GM18909 (cell line): Measurements from ENCODE around the gene C6orf52.
"Not testable (repeated sequence)": the region's sequence is repeated elsewhere in the genome, so short reads cannot be mapped to it uniquely, and the experiment has no call there.

Experiments used
- ATAC-seq: cut with Tn5 transposase; IDR thresholded peaks from one replicate; pipeline ENCODE4 v1.9.1; 2021; ENCODE audit warnings: mild to moderate bottlenecking; ENCODE audit not compliant: unreplicated experiment, poor library complexity

The C6orf52 gene

DNA sequence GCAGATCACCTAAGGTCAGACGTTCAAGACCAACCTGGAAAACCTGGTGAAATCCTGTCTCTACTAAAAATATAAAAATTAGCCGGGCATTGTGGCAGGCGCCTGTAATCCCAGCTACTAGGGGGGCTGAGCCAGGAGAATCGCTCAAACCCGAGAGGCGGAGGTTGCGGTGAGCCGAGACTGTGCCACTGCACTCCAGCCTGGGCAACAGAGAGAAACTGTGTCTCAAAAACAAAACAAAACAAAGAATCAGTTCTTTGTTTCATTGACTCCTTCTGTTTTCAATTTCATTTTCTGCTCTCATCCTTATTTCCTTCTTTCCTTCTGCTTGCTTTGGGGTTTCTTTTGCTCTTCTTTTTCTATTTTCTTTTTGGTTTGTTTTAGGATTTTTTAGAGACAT, 19.5 kb upstream of the C6orf52 start:
- no peak for ATAC-seq

DNA sequence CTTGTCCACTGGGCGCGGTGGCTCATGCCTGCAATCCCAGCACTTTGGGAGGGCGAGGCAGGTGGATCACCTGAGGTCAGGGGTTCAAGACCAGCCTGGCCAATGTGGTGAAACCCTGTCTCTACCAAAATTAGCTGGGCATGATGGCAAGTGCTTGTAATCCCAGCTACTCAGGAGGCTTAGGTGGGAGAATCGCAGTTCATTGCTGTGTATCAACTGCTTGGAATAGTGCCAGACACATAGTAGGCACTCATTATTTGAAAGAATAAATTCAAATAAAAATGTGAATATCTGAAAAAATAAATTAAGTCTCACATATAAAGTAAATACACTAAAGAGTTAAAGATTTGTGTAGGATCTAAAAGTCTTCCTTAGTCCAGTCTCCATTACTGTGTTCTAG, 2.2 kb upstream of the C6orf52 start:
- no peak for ATAC-seq

DNA sequence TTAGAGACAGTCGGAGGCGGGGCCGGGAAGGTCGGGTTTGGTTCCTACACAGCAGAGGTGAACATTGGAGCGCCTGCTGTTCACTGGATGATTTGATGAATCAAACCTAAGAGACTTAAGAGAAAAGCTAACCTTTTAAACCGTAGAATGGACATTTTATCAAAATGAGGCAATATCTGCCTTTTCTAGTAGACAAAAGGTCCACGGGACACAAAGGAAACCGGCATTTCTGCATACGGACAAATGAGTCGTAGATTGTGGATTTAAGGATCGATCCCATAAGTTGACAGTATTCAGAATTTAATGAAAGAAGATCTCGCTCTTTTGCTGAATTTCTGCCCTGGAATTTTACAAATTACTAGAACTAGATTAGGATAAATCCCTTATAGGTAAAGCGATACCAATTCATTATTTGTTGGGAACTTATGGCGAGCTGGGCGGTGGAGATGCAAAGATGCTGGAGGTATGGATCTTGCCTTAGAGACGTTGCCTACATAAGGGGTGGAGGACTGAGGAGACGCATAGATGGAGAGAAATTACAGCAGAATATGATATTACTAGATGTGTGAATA, 756 bp upstream of the C6orf52 start:
- no peak for ATAC-seq

DNA sequence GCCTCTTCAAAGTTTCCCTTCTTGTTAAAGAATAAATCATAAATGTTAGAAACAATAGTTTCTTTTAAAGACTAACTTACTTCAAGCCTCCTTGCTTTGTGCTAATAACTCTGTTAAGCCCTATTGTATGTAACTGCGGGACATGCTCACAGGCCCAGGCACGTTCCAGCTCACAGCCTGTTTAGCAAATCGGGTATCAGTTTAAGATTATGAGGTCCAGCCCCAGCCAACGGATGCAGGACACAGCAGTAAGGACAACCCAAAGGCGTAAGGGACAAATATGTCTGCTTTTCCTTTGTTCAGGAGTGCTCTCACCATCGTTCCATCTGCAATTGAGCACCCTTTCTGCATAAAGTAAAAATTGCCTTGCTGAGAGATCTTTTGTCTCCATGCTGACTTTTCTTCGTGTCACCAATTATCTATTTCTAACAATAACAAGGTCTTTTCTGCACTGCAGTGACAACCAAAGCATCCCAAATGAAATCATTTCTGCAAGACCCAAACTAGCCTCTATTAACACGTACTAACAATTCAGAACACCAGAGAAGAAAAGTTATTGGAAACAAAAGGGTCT, 1.4 kb downstream of the C6orf52 start:
- ATAC-seq, result no peak

DNA sequence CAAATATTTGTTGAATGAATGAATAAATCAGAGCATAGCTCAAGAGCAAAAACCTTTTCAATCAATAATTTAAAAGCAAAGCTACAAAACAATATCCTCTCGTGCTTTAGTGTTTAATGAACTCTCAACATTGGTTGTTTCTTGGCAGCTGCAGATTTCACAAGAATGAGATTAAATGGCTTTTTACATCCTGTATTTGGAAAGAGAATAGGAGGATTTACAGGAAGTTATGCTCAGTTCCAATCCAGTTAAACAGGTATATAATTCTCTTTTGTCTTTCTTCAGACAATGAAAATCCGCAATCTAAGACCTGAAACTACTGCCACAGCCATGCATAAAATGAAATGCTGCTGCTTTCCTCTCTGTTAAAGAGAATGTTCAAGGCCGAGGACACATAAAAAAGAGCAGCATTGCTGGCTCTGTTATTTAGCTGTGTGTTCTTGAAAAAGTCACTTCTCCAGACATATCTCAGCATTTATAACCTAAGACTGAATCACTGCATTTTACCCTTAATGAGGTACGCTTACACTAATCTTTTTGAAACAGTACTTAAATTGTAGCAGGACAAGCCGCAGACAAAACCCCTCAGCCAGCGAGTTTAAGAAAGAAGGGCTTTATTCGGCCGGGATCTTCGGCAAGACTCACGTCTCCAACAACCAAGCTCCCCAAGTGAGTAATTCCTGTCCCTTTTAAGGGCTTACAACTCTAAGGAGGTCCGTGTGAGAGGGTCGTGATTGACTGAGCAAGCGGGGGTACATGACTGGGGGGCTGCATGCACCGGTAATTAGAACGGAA, 3.6 kb downstream of the C6orf52 start:
- ATAC-seq, result no peak

DNA sequence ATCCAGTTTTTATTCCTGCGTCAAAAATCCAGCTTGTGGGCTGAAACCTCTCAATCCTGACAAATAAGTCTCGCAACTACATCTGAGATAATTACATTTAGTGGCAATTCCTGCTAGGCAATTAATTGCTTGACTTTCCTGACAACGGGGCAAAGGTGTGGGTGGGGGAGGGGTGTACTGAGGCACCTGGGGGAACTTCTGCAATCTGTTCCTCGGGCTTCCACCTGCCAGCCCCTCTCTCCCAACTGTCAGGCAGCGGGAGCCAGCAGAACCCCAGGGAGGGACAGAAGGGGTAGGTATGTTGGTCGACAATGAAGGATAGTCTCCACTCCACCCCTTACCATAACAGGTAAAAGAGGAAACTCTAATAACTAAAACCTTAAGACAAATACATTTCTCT, 6.8 kb downstream of the C6orf52 start:
- ATAC-seq, result no peak

DNA sequence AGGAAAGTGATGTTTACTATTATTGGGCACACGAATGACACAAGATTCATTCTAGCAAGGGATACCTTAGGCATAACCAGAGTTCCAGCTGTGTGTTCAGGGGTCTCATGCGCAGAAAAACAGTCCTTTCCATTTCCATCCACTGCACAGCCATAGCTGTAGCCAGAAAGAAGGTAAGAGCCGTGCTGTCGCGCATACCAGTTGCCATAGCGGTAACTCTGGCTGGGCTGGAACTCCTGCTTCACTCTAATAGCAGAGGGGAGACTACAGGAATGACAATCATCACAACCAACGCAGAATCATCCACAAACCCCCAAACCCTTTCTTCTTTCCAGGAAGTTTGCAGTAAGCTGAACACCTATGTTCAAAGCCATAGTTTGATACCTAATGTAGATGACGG, 7.5 kb downstream of the C6orf52 start:
- no peak for ATAC-seq

DNA sequence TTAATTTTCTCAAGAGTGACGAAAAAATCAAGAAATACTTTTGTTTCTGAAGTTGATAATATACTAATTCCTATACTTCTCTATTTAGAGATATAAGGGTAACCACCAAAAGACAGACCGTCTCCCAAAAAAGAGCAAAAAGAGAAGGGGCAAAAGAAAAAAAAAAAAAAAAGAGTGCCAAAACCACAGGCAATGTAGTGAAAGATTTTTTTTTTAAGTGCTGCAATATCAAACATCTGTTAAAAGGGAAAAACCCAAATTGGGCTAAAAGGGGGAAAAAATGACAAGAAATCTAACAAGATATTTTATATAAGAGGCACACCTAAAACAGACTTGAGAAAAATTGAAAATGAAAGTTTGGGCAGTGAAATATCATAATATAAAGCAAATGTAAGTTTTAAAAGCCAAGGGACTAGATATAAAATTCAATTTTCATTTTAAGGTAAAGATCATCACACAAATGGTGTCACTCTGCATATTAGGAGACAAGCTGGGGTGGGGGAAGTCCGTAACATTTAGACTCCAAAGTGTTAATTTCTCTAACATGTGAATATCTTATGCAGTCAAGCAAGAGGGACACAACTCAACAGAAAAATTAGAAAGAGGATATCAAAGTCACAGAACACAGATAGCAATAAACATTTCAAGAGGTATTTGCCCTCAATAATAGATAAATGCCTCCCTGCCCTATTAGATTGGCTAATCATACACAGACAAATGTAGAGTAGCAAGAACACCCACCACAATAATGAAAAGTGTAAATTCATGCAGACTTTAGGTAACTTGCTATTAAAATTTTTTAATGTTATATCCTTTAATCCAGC, 9.1 kb downstream of the C6orf52 start:
- ATAC-seq, result no peak

DNA sequence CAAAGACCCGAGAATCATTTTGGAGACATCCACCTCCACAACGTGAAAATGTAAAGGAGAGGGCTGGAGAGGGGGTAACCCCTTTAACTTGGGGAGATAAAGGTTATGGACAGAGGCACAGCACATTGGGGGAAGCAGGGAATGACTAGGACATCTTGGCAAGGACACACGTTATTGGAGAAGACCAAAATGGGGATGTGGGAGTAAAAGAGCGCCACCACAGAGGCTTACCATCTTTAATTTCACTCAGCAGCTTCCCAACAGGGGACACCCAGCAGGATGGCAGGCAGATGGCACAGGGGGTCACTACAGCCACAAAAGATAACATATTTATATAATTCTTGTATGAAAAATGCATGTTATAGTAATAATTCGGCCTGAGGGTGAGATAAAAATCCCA, 9.8 kb downstream of the C6orf52 start:
- ATAC-seq, result no peak

DNA sequence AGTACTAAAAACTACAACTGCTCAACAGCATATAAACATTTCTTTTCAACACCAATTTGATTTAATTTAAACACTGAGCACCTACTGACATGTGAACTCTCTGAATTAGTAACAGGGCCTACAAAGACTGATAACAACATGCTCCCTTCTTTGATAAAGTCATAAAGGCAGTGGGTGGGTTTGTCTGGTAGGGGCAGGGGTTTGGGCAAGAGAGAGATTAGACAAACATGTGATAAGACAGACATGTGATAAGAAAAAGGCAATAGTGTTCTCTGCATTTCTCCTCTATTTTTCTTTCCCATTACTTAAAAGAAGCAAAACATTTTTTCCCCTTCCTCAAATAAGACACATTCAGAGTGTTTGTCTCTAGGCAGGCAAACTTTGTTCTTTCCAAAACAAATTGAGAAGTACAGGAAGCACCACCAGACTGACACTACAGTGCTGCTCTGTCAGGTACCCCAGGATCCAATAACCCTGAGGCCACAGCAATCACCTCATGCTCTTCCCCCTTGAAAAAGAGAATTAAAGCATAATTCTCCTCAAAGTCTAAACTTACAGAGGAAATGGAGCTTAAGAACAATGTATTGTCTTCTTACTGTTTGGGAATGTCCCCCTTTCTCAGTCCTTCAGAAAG, 11.9 kb downstream of the C6orf52 start:
- ATAC-seq, result no peak

DNA sequence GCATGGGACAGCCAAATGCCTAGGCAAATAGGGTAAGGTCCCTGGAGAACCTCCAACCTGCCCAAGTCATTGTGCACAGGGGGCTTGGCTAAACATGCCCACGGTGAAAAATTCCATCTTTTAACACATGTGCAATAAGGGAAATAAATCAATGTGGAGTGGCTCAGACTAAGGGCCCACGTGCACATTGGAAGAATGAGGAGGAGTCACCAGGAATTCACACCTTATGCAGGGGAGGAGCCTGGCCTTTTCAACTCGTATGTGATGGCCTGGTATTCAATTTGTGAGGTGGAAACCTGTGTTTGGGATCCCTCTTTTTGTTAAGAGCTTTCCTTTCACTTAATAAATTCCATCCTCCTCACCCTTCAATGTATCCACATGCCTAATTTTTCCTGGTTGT, 12.6 kb downstream of the C6orf52 start:
- no peak for ATAC-seq

DNA sequence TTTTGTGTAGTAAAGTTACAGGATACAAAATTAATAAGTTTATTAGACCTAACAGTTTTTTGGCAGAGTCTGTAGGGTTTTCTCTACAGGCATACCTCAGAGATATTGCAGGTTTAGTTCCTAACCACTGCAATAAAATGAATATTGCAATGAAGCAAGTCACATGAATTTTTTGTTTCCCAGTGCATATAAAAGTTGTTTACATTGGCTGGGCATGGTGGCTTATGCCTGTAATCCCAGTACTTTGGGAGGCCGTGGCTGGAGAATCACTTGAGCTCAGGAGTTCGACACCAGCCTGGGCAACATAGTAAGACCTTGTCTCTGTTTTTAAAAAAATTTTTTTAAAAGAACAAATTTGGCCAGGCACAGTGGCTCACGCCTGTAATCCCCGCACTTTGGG, 16.0 kb downstream of the C6orf52 start:
- ATAC-seq, result no peak

DNA sequence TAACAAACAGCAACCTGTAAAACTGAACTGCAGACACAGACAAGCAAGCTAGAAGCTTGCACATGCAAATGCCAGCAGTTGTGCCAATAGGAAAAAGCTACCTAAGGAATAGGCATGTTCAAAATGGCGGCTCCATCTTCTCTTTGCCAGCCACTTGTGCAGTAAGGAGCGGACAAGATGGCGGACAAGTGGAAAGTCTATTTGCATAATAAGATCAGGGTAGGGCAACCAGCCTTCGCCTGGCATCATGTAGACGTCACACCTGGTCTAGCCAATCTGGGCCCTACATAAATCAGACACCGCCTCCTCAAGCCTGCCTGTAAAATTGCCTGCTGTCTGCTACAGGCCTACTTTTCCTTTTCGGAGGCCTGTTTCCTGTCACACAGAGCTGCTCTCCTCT, 18.0 kb downstream of the C6orf52 start:
- ATAC-seq, result no peak

DNA sequence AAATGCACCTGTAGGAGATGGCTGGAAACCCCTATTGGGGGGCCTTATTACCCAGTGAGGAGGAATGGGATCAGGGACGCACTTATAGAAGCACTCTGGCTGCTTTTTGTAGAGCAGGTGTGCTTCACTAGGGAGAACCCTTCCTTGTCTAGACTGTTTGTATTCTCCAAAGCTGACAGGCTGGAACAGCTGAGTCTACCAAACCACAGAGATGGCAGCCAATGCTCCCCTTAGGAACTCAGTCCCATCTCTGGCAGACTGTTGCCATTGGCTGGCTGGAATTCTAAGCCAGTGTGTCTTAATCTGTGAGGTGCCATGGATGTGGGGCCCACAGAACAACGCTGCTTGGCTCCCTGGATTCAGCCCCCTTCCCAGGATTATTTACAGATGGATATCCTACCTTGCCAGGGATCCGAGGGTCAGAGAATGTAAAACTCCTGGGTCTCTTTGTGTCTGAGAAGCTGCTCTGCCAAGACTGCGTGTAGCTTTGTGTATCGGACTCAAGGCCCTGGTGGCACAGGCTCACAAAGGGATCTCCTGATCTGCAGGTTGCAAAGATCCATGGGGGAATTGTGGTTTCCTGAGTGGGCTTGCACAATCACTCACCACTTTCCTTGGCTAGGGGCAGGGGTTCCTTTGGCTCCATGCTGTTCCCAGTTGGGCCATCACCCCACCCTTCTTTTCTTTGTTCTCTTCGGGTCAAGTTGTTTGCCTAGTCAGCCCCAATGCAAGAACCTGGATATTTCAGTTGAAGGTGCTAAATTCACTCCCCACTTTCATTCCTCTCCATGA, 26.1 kb downstream of the C6orf52 start:
- ATAC-seq, result no peak

DNA sequence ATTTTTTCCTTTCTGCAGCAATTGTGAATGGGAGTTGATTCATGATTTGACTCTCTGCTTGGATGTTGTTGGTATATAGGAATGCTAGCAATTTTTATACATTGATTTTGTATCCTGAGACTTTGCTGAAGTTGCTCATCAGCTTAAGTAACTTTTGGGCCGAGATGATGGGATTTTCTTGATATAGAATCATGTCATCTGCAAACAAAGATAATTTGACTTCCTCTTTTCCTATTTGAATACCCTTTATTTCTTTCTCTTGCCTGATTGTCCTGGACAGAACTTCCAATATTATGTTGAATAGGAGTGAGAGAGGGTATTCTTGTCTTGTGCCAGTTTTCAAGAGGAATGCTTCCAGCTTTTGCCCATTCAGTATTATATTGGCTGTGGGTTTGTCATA, 28.8 kb downstream of the C6orf52 start:
- ATAC-seq, result not testable (repeated sequence)

DNA sequence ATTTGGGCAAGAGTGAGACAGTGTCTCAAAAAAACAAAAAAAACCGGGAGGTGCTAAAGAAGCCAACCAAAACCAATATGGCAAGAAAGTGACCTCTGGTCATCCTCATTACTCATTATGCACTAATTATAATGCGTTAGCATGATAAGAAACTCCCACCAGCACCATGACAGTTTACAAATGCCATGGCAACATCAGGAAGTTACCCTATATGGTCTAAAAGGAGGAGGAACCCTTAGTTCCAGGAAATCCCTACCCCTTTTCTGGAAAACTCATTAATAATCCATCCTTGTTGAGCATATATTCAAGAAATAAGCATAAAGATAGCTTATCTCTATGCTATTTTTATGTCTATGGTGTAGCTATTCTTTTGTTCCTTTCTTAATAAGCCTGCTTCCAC, 31.7 kb downstream of the C6orf52 start:
- no peak for ATAC-seq

DNA sequence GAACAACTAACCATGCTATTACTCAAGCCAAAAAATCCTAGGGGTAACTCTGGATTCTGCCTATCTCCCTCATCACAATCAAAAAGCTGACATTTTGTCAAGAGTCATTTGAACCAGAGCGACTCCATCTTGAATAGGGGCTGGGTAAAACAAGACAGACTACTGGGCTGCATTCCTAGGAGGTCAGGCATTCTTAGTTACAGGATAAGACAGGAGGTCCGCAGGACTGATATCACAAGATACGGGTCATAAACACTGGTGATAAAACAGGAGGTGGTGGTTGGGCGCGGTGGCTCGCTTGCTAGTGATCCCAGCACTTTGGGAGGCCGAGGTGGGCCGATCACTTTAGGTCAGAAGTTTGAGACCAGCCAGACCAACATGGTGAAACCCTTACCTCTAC, 32.2 kb downstream of the C6orf52 start:
- ATAC-seq, result no peak

DNA sequence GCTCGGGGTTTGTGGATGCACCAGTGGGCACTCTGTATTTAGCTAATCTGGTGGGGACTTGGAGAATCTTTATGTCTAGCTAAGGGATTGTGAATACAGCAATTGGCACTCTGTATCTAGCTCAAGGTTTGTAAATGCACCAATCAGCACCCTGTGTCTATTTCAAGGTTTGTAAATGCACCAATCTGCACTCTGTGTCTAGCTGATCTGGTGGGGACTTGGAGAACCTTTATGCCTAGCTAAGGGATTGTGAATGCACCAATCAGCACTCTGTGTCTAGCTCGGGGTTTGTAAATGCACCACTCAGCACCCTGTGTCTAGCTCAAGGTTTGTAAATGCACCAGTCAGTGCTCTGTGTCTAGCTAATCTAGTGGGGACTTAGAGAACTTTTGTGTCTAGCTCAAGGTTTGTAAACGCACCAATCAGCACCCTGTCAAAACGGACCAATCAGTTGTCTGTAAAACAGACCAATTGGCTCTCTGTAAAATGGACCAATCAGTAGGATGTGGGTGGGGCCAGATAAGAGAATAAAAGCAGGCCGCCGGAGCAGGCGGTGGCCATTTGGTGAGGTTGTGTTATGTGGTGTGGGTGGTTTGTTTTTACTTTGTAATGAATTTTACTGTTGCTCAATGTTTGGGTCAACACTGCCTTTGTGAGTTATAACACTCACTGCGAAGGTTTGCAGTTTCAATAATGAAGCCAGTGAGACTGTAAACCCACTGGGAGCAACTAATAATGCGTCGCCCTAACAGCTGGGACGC, 33.8 kb downstream of the C6orf52 start:
- not testable (repeated sequence) for ATAC-seq

DNA sequence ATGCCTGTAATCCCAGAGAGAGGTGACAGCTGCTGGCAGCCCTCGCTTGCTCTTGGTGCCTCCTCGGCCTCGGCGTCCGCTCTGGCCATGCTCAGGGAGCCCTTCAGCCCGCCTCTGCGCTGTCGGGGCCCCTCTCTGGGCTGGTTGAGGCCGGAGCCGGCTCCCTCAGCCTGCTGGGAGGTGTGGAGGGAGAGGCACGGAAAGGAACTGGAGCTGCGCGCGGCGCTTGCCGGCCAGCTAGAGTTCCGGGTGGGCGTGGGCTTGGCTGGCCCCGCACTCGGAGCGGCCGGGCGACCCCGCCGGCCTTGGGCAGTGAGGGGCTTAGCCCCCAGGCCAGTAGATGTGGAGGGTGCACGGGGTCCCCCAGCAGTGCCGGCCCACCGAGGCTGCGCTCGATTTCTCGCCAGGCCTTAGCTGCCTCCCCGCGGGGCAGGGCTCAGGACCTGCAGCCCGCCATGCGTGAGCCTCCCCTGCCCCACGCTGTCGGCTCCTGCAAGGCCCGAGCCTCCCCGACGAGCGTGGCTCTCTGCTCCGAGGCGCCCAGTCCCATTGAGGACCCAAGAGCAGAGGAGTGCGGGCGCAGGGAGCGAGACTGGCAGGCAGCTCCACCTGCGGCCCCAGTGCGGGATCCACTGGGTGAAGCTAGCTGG, 34.6 kb downstream of the C6orf52 start:
- peak; percentile 56 for ATAC-seq
